H1 (cell line): ENCODE data around the gene CRYBG1. TPM values are rescaled to one million over a fixed set of nuclear protein-coding genes. Genes with fewer than 3 reads are reported as not detected.

Experiments
- CHD2 ChIP-seq: IDR thresholded peaks from 2 replicates; pipeline ENCODE4 v1.6.1; 2012; ENCODE audit warnings: low read length, improper control_type of control experiment
- GTF2F1 ChIP-seq: IDR thresholded peaks from 2 replicates; pipeline ENCODE4 v1.6.1; 2012; ENCODE audit warnings: low read depth, low read length, improper control_type of control experiment, borderline replicate concordance
- SP1 ChIP-seq: IDR thresholded peaks from 2 replicates; pipeline ENCODE4 v1.6.1; 2011; ENCODE audit warnings: low read depth, low read length
- polyA plus RNA-seq, 7 experiments: library from polyadenylated mRNA; depleted of rRNA in 3 of 7; stranded (reverse) in 5 of 7; unstranded in 2 of 7; fragments of >200 nt in 5 of 7; fragments of 200-250 nt in 2 of 7; gene quantifications; 1 replicate in 5 of 7; 2 replicates in 1 of 7; 4 replicates in 1 of 7; pipeline versions ENCODE4 v1.2.1 to v1.2.3, GENCODE V29; 2011 to 2013; ENCODE audit warnings: missing spikeins in 2 of 7, mixed read lengths in 2 of 7
- total RNA-seq: library from RNA; stranded (reverse); fragmentation: NEBNext Ultra II Directional; extraction: Animal tissue kit (Norgen Biotek cat#: 25700); gene quantifications from 2 replicates; pipeline ENCODE4 v1.2.1, GENCODE V29; 2021
- TF ChIP-seq, protein P1 (sequence below): IDR thresholded peaks from 2 replicates; pipeline ENCODE4 v1.6.1; 2012; ENCODE audit warnings: low read length, inconsistent platforms

Gene CRYBG1
- total and polyA plus RNA-seq, 2 of the 8 experiments (the other 6 are each of a cell fraction or from before 2014, with no cell fraction given), result 2.2 to 11.6 TPM

DNA sequence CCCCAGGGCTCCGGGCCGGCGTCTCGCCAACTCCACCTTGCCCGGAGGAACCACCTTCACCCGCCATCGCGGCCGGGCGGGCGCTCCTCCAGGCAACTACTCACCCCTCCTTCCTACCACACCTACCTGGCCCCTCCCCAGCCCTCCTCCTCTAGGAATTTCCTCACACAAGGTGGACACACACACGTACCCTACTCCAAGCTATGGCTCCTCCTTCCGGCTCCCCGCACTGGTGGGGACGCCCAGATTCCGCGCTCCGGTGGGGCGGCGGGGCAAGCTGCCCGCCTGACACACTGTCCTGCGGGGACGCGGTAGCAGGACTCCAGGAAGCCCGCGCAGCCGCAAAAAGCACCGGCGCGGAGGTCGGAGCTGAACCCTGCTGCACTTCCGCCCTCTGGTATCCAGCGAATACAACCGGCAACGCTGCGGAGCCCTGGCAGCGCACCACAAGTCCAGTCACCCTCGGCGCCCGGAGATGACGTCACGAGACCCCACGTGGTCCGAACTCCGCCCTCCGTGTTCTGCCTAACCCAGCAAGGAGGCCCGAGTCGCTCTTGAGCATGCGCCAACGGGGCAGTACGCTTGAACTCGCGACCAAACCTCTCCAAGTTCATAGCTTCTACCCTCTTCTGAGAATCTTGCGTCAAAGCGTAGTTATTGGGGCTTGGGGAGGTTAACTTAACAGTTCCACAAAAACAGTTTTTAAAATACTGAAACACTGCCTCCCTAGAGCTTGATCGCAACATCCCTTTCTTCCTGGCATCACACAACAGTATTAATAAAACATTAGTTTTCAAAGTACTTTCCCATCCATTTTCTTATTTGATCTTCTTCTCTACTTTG is 35.0 kb upstream of the CRYBG1 start, which contains the start of gene ATG5 (continued):
- TF ChIP-seq SP1, result peak; percentile 67; the same call in 1 of the 2 replicates
- TF ChIP-seq GTF2F1, result peak; percentile 70; the same call in 1 of the 2 replicates
- TF ChIP-seq, protein P1, sequence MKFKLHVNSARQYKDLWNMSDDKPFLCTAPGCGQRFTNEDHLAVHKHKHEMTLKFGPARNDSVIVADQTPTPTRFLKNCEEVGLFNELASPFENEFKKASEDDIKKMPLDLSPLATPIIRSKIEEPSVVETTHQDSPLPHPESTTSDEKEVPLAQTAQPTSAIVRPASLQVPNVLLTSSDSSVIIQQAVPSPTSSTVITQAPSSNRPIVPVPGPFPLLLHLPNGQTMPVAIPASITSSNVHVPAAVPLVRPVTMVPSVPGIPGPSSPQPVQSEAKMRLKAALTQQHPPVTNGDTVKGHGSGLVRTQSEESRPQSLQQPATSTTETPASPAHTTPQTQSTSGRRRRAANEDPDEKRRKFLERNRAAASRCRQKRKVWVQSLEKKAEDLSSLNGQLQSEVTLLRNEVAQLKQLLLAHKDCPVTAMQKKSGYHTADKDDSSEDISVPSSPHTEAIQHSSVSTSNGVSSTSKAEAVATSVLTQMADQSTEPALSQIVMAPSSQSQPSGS, result peak; percentile 13; the same call in 1 of the 2 replicates
- peak; percentile 34; the same call in 1 of the 2 replicates for TF ChIP-seq CHD2
